ENCODE results near the gene PRPS1L1.

Gene PRPS1L1

GRCh38 chr7:17976952-17977351 lies 50.7 kb downstream of the PRPS1L1 start:
- no peak for TF ChIP-seq CTCF (IDR thresholded peaks at IDR 0.05; ENCODE audit: low read length, missing control alignments)
- DNase-seq (ENCODE audit: low read depth): no peak
- no peak overlapping the region for H3K4me3 ChIP-seq (replicated peaks; ENCODE audit: low read depth, low read length)
